ENCODE results near the gene TMOD3.

Gene TMOD3

GRCh38 chr15:51932161-51932560 is 102.7 kb downstream of the TMOD3 start:
- no peak for DNase-seq (ENCODE audit: low read depth, low spot score)
- in situ Hi-C loops (cut with HindIII; ENCODE audit: low sequenced_read_pairs), result no loop called here
- TF ChIP-seq, protein P1, sequence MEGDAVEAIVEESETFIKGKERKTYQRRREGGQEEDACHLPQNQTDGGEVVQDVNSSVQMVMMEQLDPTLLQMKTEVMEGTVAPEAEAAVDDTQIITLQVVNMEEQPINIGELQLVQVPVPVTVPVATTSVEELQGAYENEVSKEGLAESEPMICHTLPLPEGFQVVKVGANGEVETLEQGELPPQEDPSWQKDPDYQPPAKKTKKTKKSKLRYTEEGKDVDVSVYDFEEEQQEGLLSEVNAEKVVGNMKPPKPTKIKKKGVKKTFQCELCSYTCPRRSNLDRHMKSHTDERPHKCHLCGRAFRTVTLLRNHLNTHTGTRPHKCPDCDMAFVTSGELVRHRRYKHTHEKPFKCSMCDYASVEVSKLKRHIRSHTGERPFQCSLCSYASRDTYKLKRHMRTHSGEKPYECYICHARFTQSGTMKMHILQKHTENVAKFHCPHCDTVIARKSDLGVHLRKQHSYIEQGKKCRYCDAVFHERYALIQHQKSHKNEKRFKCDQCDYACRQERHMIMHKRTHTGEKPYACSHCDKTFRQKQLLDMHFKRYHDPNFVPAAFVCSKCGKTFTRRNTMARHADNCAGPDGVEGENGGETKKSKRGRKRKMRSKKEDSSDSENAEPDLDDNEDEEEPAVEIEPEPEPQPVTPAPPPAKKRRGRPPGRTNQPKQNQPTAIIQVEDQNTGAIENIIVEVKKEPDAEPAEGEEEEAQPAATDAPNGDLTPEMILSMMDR (IDR thresholded peaks at IDR 0.05; ENCODE audit: low read depth, low read length), result no peak
- no peak overlapping the region for H3K4me3 ChIP-seq (ENCODE audit: low read depth, low read length)

GRCh38 chr15:51935466-51936104 is 106.1 kb downstream of the TMOD3 start:
- in situ Hi-C loops (cut with HindIII; ENCODE audit: low sequenced_read_pairs), result no loop called here
- TF ChIP-seq, protein P1 (IDR thresholded peaks at IDR 0.05; ENCODE audit: low read depth, low read length), result no peak
- H3K4me3 ChIP-seq (ENCODE audit: low read depth, low read length), result no peak overlapping the region
- no peak for DNase-seq (ENCODE audit: low read depth, low spot score)

GRCh38 chr15:51936105-51936478 is 106.6 kb downstream of the TMOD3 start:
- no peak for DNase-seq (ENCODE audit: low read depth, low spot score)
- in situ Hi-C loops (cut with HindIII; ENCODE audit: low sequenced_read_pairs), result no loop called here
- TF ChIP-seq, protein P1 (IDR thresholded peaks at IDR 0.05; ENCODE audit: low read depth, low read length), result no peak
- no peak overlapping the region for H3K4me3 ChIP-seq (ENCODE audit: low read depth, low read length)

DNA sequence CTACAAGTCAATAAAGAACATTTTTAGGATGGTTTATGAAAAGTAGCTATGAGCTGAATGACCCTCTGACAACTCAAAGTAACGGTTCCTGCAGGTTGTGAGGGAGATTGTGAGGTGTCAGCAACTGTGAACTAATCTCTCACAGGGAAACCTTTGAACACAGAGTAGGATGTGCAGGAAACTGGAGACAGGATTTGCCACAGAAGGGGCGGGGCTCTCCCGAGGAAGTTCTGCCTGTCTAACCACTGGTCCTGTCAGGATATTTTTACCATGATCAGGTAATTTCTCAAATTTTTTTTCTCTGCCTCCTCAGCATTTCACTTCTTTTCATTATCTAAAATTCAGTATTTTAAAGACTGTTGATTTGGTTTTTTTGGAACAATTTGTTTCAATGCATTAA is 108.8 kb downstream of the TMOD3 start:
- no peak overlapping the region for H3K4me3 ChIP-seq (ENCODE audit: low read depth, low read length)
- in situ Hi-C loops (cut with HindIII; ENCODE audit: low sequenced_read_pairs), result no loop called here
- DNase-seq (ENCODE audit: low read depth, low spot score), result no peak
- TF ChIP-seq, protein P1 (IDR thresholded peaks at IDR 0.05; ENCODE audit: low read depth, low read length), result no peak

DNA sequence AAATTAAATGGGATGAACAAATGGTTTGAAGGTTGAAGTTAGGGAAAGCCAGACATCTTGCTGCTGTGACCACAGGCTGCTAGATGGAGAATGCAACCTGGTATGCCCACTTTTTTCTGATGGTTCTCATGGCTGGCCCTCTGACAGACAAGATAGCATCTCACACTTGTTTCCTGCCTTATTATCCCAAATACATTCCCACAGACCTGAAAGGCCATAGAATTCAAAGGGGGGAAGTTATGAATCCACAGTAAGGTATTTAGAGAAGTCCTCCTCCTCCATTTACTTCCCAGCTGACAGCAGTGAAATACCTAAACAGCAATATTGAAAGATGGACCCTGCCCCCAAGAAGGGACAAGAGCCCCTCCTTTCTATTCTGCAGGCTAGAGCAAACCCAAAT is 109.8 kb downstream of the TMOD3 start:
- TF ChIP-seq, protein P1 (IDR thresholded peaks at IDR 0.05; ENCODE audit: low read depth, low read length), result no peak
- no peak for DNase-seq (ENCODE audit: low read depth, low spot score)

DNA sequence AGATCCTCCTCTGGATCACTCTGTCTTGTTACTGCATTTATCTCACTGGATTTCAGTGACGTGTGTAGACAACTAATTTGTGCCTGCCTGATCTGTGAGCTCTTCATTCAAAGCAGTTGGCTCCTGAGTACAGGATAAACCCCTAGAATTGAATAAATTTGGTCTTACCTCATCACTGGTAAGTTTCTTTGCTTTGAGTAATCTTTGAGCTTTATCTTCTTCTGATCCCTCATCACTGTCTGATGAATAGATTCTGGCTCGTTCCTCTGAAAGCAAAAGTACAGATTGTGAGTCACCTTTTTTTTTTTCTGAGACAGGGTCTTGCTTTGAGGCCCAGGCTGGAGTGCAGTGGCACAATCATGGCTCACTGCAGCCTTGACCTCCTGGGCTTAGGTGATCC is 117.7 kb downstream of the TMOD3 start:
- in situ Hi-C loops (cut with HindIII; ENCODE audit: low sequenced_read_pairs), result no loop called here
- no peak overlapping the region for H3K4me3 ChIP-seq (ENCODE audit: low read depth, low read length)
- TF ChIP-seq, protein P1 (IDR thresholded peaks at IDR 0.05; ENCODE audit: low read depth, low read length), result no peak
- DNase-seq (ENCODE audit: low read depth, low spot score), result no peak

More for the DNA sequence above, 109.8 kb downstream of the TMOD3 start:
- no peak overlapping the region for H3K4me3 ChIP-seq (ENCODE audit: low read depth, low read length)
- in situ Hi-C loops (cut with HindIII; ENCODE audit: low sequenced_read_pairs), result no loop called here

Measured in astrocyte of the spinal cord (primary cell).